ENCODE results near the gene RARB. TPM values are rescaled to one million over a fixed set of nuclear protein-coding genes. Genes with fewer than 3 reads are reported as not detected.

The RARB gene
- total and polyA plus RNA-seq, 2 of the 13 experiments (the other 11 are each of a cell fraction or from before 2014, with no cell fraction given) = 0.16 TPM; not detected in 1

DNA sequence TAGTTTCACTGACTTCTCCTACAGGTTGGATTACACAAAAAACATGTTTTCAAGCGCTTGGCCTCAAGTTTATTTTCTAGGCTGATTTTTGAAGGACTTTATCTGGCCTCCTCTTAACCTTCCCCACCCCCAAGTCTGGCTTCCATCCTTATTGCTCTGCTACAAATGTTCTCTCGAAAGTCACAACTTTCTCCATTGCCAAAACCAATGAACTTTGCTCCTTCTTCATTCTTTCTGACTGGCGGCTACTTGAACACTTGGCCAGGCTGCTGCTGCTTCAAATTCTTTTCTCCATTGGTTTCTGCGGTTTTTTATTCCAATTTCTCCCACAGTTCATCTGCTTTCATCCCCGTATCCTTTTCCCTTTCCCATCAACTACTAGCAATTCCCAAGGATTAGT is 130.1 kb downstream of the RARB start:
- Histone ChIP-seq H3K4me1 (ENCODE audit: insufficient read depth, low read length) (no peaks in the 10 kb centered on the region), H2AFZ (ENCODE audit: low read length) (no peak overlapping the region), H3K27me3 (ENCODE audit: control insufficient read depth in 1 of 2, insufficient read depth in 2 of 2, low read length in 2 of 2) (no peaks in the 10 kb centered on the region), H3K9me3 (ENCODE audit: low read length) (no peaks in the 10 kb centered on the region), H3K9ac (ENCODE audit: insufficient read depth, low read depth, low read length) (no peak overlapping the region), H3K36me3 (replicated peaks in 1 of 2; ENCODE audit: control insufficient read depth in 1 of 2, insufficient read depth in 2 of 2, low read length in 2 of 2) (no peaks in the 10 kb centered on the region), H3K79me2 (ENCODE audit: insufficient read depth, low read length) (no peaks in the 10 kb centered on the region), H3K4me3 (replicated peaks in 1 of 3; ENCODE audit: insufficient read depth in 1 of 3, low read depth in 2 of 3, low read length in 3 of 3) (no peak overlapping the region), H4K20me1 (ENCODE audit: insufficient read depth, low read length) (no peaks in the 10 kb centered on the region), H3K27ac (ENCODE audit: extremely low read length, insufficient read depth, low read length) (no peak overlapping the region), H3K4me2 (ENCODE audit: low read depth, low read length) (no peak overlapping the region)
- ChIA-PET CTCF (ENCODE audit: low intra/inter-chr PET ratio, low total read pairs) (no interaction called here), POLR2A (no interaction called here)
- intact Hi-C loops (cut with micrococcal nuclease; ENCODE audit: unreplicated experiment) (no loop called here), in situ Hi-C loops (cut with HindIII; ENCODE audit: extremely low pct_ligation_motif_present, low pct_unique_long_range_greater_than_20kb) (no loop called here)
- no peak for TF ChIP-seq GLI4 (CRISPR knock-in tag; IDR thresholded peaks at IDR 0.05; ENCODE audit: borderline replicate concordance)
- TF ChIP-seq, protein P1, sequence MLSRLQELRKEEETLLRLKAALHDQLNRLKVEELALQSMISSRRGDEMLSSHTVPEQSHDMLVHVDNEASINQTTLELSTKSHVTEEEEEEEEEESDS (CRISPR knock-in tag; IDR thresholded peaks at IDR 0.05; ENCODE audit: borderline replicate concordance) = no peak
- no peak for TF ChIP-seq MAFG (CRISPR knock-in tag; IDR thresholded peaks at IDR 0.05)
- WGBS (ENCODE audit: low lambda C conversion rate) = 57% methylated on average over 5 of the region's 5 CpGs
- ATAC-seq = no peak
- FAIRE-seq = no peak
- BruUV-seq (replicated peaks) = no TSS peak
- DNase-seq (ENCODE audit: low spot score) = no peak

DNA sequence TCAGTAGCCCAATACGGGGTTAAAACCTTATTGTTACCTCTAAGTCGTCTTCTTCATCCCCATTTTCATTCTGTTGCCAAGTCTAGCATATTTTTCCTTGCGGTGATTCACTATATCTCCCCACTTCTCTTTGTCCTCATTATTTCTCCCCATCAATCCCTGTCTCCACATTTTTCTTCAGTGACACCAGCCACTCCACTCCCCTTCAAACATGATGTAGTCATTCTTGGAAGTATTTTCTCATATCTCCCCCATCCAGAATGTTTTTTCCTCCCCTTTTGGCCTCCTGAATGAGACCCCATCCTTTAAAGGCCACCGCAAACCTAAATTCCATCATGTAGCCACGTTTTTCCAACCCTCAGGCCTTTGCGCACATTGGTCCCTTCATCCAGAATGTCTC is 130.7 kb downstream of the RARB start:
- no peaks in the 10 kb centered on the region for H3K9me3 ChIP-seq (ENCODE audit: low read length)
- no TSS peak for BruUV-seq (replicated peaks)
- FAIRE-seq (no peak), DNase-seq (ENCODE audit: low spot score) (no peak), ATAC-seq (no peak)
- H4K20me1 ChIP-seq (ENCODE audit: insufficient read depth, low read length) = no peaks in the 10 kb centered on the region
- 47% methylated on average over 6 of the region's 6 CpGs for WGBS (ENCODE audit: low lambda C conversion rate)
- ChIA-PET CTCF (ENCODE audit: low intra/inter-chr PET ratio, low total read pairs) (no interaction called here), POLR2A (no interaction called here)
- no peaks in the 10 kb centered on the region for H3K27me3 ChIP-seq (ENCODE audit: control insufficient read depth in 1 of 2, insufficient read depth in 2 of 2, low read length in 2 of 2)
- TF ChIP-seq ZNF30 (CRISPR knock-in tag; IDR thresholded peaks at IDR 0.05) (no peak), SMAD3 (CRISPR knock-in tag; IDR thresholded peaks at IDR 0.05) (no peak), NAIF1 (CRISPR knock-in tag; IDR thresholded peaks at IDR 0.05; ENCODE audit: borderline replicate concordance) (no peak), PAWR (CRISPR knock-in tag; IDR thresholded peaks at IDR 0.05; ENCODE audit: borderline replicate concordance) (no peak), ZNF709 (CRISPR knock-in tag; IDR thresholded peaks at IDR 0.05) (no peak), RFX1 (IDR thresholded peaks at IDR 0.05) (no peak), EEA1 (CRISPR knock-in tag; IDR thresholded peaks at IDR 0.05; ENCODE audit: borderline replicate concordance) (no peak)
- TF ChIP-seq, protein P2, sequence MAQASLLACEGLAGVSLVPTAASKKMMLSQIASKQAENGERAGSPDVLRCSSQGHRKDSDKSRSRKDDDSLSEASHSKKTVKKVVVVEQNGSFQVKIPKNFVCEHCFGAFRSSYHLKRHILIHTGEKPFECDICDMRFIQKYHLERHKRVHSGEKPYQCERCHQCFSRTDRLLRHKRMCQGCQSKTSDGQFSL (CRISPR knock-in tag; IDR thresholded peaks at IDR 0.05) = no peak
- TF ChIP-seq, protein P3, sequence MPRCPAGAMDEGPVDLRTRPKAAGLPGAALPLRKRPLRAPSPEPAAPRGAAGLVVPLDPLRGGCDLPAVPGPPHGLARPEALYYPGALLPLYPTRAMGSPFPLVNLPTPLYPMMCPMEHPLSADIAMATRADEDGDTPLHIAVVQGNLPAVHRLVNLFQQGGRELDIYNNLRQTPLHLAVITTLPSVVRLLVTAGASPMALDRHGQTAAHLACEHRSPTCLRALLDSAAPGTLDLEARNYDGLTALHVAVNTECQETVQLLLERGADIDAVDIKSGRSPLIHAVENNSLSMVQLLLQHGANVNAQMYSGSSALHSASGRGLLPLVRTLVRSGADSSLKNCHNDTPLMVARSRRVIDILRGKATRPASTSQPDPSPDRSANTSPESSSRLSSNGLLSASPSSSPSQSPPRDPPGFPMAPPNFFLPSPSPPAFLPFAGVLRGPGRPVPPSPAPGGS (CRISPR knock-in tag; IDR thresholded peaks at IDR 0.05) = no peak
- in situ Hi-C loops (cut with HindIII; ENCODE audit: extremely low pct_ligation_motif_present, low pct_unique_long_range_greater_than_20kb) (no loop called here), intact Hi-C loops (cut with micrococcal nuclease; ENCODE audit: unreplicated experiment) (no loop called here)
- H3K27ac ChIP-seq (ENCODE audit: extremely low read length, insufficient read depth, low read length) = no peak overlapping the region
- no peak overlapping the region for H3K4me3 ChIP-seq (replicated peaks in 1 of 3; ENCODE audit: insufficient read depth in 1 of 3, low read depth in 2 of 3, low read length in 3 of 3)
- no peak overlapping the region for H2AFZ ChIP-seq (ENCODE audit: low read length)
- no peaks in the 10 kb centered on the region for H3K36me3 ChIP-seq (replicated peaks in 1 of 2; ENCODE audit: control insufficient read depth in 1 of 2, insufficient read depth in 2 of 2, low read length in 2 of 2)
- no peak overlapping the region for H3K4me2 ChIP-seq (ENCODE audit: low read depth, low read length)
- H3K9ac ChIP-seq (ENCODE audit: insufficient read depth, low read depth, low read length) = no peak overlapping the region
- no peaks in the 10 kb centered on the region for H3K4me1 ChIP-seq (ENCODE audit: insufficient read depth, low read length)
- H3K79me2 ChIP-seq (ENCODE audit: insufficient read depth, low read length) = no peaks in the 10 kb centered on the region

Data from HepG2 (cell line).